Thoracic aorta (tissue), 2 donors: ENCODE results near the gene INTU. TPM values are rescaled to one million over a fixed set of nuclear protein-coding genes. Genes with fewer than 3 reads are reported as not detected.

ENCODE experiments used
- ATAC-seq: fragments of 150-250 bp; one replicate; pipeline ENCODE4 v1.8.0; 2017; ENCODE audit warnings: low read depth; ENCODE audit not compliant: insufficient number of reproducible peaks, low FRiP score
- DNase-seq: peaks from one replicate; pipeline ENCODE4 v3.0.0-alpha.2; 2020; ENCODE audit warnings: low spot score
- H3K27ac ChIP-seq, 2 donors: fragments of 200-600 bp; sonication (generic); 1 replicate in 1 of 2; 2 replicates in 1 of 2; pipeline ENCODE4 v1.5.1; 2016; ENCODE audit warnings: mild to moderate bottlenecking in 2 of 2, moderate library complexity in 2 of 2
- H3K27me3 ChIP-seq: fragments of 200-600 bp; sonication (generic); replicated peaks from 2 replicates; pipeline ENCODE4 v1.6.0; 2016; ENCODE audit warnings: mild to moderate bottlenecking; ENCODE audit not compliant: insufficient read depth
- H3K36me3 ChIP-seq: fragments of 200-600 bp; sonication (generic); one replicate; pipeline ENCODE4 v1.5.1; 2016
- H3K4me1 ChIP-seq, 2 donors: fragments of 200-600 bp; sonication (generic); 1 replicate in 1 of 2; 2 replicates in 1 of 2; pipeline versions ENCODE4 v1.5.1 to v1.6.0; 2016; ENCODE audit warnings: low read depth in 2 of 2, mild to moderate bottlenecking in 1 of 2; ENCODE audit not compliant: control insufficient read depth in 1 of 2
- H3K4me3 ChIP-seq: fragments of 200-600 bp; sonication (generic); 2 replicates; pipeline ENCODE4 v1.5.1; 2016; ENCODE audit warnings: mild to moderate bottlenecking
- H3K9me3 ChIP-seq: fragments of 200-600 bp; sonication (generic); 2 replicates; pipeline ENCODE4 v1.5.1; 2016
- total RNA-seq, 2 donors: library from RNA; depleted of rRNA; stranded (reverse); fragments of >200 nt; gene quantifications; one replicate each; pipeline versions ENCODE4 v1.1.0 to v1.2.3, GENCODE V29; 2016
- TF ChIP-seq, protein P1 (sequence below): fragments of 200-600 bp; sonication (generic); IDR thresholded peaks from one replicate; pipeline ENCODE4 v1.5.1; 2019; ENCODE audit warnings: antibody characterized with exemption

INTU gene
- total RNA-seq, 2 donors from 2014 or later = 11.0 to 16.6 TPM

DNA sequence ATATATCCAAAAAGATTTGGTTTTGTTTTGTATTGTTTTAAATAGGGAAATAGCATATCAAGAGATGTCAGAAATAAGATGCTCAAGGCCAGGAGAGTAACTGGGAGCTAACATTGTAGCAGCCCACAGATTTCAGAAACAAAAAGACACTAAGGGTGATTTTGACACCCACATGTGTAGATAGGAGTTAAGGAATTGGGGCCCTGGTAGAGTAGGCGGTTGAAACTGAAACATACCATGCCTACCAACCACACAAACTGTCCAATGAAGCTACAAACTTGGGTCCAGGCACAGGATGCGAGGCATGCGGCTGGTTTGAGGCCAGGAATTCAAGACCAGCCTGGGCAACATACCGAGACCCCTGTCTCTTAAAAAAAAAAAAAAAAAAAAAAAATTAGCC lies 143.1 kb downstream of the INTU start:
- H3K4me3 ChIP-seq = no peak overlapping the region
- DNase-seq (no peak), ATAC-seq (no peak)
- H3K36me3 ChIP-seq = no peaks in the 10 kb centered on the region
- no peaks in the 10 kb centered on the region for H3K9me3 ChIP-seq
- H3K27me3 ChIP-seq = no peaks in the 10 kb centered on the region
- TF ChIP-seq, protein P1, sequence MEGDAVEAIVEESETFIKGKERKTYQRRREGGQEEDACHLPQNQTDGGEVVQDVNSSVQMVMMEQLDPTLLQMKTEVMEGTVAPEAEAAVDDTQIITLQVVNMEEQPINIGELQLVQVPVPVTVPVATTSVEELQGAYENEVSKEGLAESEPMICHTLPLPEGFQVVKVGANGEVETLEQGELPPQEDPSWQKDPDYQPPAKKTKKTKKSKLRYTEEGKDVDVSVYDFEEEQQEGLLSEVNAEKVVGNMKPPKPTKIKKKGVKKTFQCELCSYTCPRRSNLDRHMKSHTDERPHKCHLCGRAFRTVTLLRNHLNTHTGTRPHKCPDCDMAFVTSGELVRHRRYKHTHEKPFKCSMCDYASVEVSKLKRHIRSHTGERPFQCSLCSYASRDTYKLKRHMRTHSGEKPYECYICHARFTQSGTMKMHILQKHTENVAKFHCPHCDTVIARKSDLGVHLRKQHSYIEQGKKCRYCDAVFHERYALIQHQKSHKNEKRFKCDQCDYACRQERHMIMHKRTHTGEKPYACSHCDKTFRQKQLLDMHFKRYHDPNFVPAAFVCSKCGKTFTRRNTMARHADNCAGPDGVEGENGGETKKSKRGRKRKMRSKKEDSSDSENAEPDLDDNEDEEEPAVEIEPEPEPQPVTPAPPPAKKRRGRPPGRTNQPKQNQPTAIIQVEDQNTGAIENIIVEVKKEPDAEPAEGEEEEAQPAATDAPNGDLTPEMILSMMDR = no peak
- no peaks in the 10 kb centered on the region for H3K4me1 ChIP-seq
- H3K27ac ChIP-seq = no peak overlapping the region

Other genes with a start within 250 kb of the INTU start
- gene SLC25A31, start 97.4 kb downstream of the INTU start, total RNA-seq = not detected
- gene HSPA4L, start 149.4 kb downstream of the INTU start, total RNA-seq = 10 to 100 TPM in 1 of 2 donors, 1 to 10 TPM in 1; 5.8 to 15.9 TPM
- 1 to 10 TPM; 1.2 to 2.1 TPM for gene PLK4, start 247.9 kb downstream of the INTU start, total RNA-seq